IPS-20b (cell line): Measurements from ENCODE around the gene ENPP7.

Experiments
- H3K27ac ChIP-seq: one replicate; pipeline ENCODE4 v1.5.1; 2013; ENCODE audit warnings: low read length
- H3K27me3 ChIP-seq: 2 replicates; pipeline ENCODE4 v1.6.1; 2013; ENCODE audit warnings: mild to moderate bottlenecking, low read length, inconsistent platforms; ENCODE audit not compliant: insufficient read depth
- H3K36me3 ChIP-seq: 2 replicates; pipeline ENCODE4 v1.6.1; 2013; ENCODE audit warnings: low read depth, mild to moderate bottlenecking, inconsistent platforms, low read length, moderate library complexity; ENCODE audit not compliant: insufficient read depth
- H3K4me1 ChIP-seq: 2 replicates; pipeline ENCODE4 v1.6.1; 2013; ENCODE audit warnings: mild to moderate bottlenecking, control low read depth, inconsistent platforms, low read length, moderate library complexity; ENCODE audit not compliant: insufficient read depth
- H3K4me3 ChIP-seq: 2 replicates; pipeline ENCODE4 v1.5.1; 2013; ENCODE audit warnings: mild to moderate bottlenecking, low read length, inconsistent platforms
- H3K9ac ChIP-seq: 2 replicates; pipeline ENCODE4 v1.6.1; 2013; ENCODE audit warnings: low read depth, mild to moderate bottlenecking, inconsistent platforms, low read length, moderate library complexity
- H3K9me3 ChIP-seq: 2 replicates; pipeline ENCODE4 v1.6.1; 2013; ENCODE audit warnings: mild to moderate bottlenecking, low read depth, low read length, inconsistent platforms; ENCODE audit not compliant: insufficient read depth

Gene ENPP7

DNA sequence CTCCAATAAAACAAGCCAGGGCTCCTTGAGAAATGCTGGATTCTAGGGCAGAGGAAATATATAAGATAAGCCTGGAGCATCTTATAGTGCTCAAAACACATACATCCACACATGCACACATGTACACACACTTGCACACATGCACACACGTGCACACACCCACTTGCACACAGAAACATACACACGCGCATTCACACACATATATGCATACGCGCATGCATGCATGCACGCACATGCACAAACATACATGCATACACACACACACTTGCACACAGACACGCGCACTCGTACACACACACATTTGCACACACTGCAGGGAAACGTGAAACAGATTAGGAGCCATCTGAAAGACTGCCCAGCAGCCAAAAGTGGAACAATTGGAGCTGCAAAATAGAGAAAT lies 8.0 kb upstream of the ENPP7 start:
- no peaks in the 10 kb centered on the region for H3K36me3 ChIP-seq
- no peak overlapping the region for H3K9ac ChIP-seq
- no peaks in the 10 kb centered on the region for H3K4me1 ChIP-seq

GRCh38 chr17:79728169-79728907 lies 2.4 kb upstream of the ENPP7 start:
- H3K27me3 ChIP-seq, result no peaks in the 10 kb centered on the region
- no peak overlapping the region for H3K9ac ChIP-seq
- no peaks in the 10 kb centered on the region for H3K4me1 ChIP-seq
- peak overlapping the region; percentile 21; the same call in 1 of the 2 replicates for H3K4me3 ChIP-seq
- no peaks in the 10 kb centered on the region for H3K36me3 ChIP-seq
- no peak overlapping the region for H3K27ac ChIP-seq
- no peaks in the 10 kb centered on the region for H3K9me3 ChIP-seq

More for the DNA sequence above, 8.0 kb upstream of the ENPP7 start:
- no peak overlapping the region for H3K27ac ChIP-seq
- H3K4me3 ChIP-seq, result no peak overlapping the region
- H3K27me3 ChIP-seq, result no peaks in the 10 kb centered on the region
- H3K9me3 ChIP-seq, result no peaks in the 10 kb centered on the region

- Histone ChIP-seq H3K27ac (no peak overlapping the region), H3K4me1 (no peaks in the 10 kb centered on the region), H3K36me3 (no peaks in the 10 kb centered on the region), H3K27me3 (no peaks in the 10 kb centered on the region), H3K9ac (no peak overlapping the region), H3K4me3 (0 out of 2 replicates have a peak overlapping the region, but pooled peaks have one; percentile 21), H3K9me3 (no peaks in the 10 kb centered on the region)
Observed at GRCh38 chr17:79728908-79729471, 1.8 kb upstream of the ENPP7 start.

DNA sequence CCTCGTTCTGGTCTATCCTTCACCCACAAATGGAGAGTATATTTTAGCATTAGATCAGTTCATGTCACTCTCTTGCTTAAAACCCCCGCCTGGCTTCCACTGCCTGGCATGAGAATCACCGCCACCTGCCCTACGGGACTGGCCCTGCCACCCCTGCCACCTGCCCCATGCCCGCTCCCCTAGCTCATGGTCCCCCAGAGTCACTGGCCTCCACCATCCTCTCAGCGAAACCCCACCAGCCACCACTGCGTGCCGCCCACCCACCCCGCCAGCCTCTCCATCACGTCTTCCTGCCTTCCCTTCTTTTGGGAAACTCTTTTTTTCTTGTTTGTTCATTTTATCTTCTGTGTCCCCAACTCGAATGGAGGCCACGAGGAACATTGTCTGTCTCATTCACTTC lies 982 bp upstream of the ENPP7 start:
- Histone ChIP-seq H3K9me3 (no peaks in the 10 kb centered on the region), H3K27ac (no peak overlapping the region), H3K27me3 (no peaks in the 10 kb centered on the region), H3K4me1 (no peaks in the 10 kb centered on the region), H3K4me3 (no peak overlapping the region), H3K9ac (no peak overlapping the region), H3K36me3 (no peaks in the 10 kb centered on the region)

DNA sequence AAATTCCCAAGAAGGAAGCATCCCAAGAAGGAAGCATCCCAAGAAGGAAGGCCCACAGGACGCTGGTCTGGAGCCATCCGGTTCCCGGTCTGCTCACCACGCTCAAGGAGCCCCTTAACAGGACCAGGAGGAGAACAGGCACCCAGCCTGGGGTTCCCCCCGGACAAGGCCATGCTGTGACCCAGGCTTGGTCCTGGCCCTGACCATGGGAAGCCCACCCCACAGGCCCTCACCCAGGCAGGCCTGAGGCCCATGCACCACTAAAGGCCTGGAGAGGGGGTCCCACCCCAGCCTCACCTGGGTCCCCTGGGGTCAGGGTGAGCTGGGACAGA lies 340 bp upstream of the ENPP7 start:
- H3K27me3 ChIP-seq, result no peaks in the 10 kb centered on the region
- H3K4me3 ChIP-seq, result no peak overlapping the region
- H3K27ac ChIP-seq, result no peak overlapping the region
- H3K36me3 ChIP-seq, result no peaks in the 10 kb centered on the region
- H3K4me1 ChIP-seq, result no peaks in the 10 kb centered on the region
- H3K9me3 ChIP-seq, result no peaks in the 10 kb centered on the region
- H3K9ac ChIP-seq, result no peak overlapping the region

GRCh38 chr17:79732254-79732653 lies 1.5 kb downstream of the ENPP7 start:
- Histone ChIP-seq H3K4me3 (no peak overlapping the region), H3K27ac (no peak overlapping the region), H3K36me3 (no peaks in the 10 kb centered on the region), H3K4me1 (no peaks in the 10 kb centered on the region), H3K9ac (no peak overlapping the region), H3K27me3 (no peaks in the 10 kb centered on the region), H3K9me3 (no peaks in the 10 kb centered on the region)

- Histone ChIP-seq H3K9ac (no peak overlapping the region), H3K9me3 (no peaks in the 10 kb centered on the region), H3K27me3 (no peaks in the 10 kb centered on the region), H3K4me1 (no peaks in the 10 kb centered on the region), H3K27ac (no peak overlapping the region), H3K4me3 (no peak overlapping the region), H3K36me3 (no peaks in the 10 kb centered on the region)
Observed at GRCh38 chr17:79732804-79733691, 2.3 kb downstream of the ENPP7 start.

DNA sequence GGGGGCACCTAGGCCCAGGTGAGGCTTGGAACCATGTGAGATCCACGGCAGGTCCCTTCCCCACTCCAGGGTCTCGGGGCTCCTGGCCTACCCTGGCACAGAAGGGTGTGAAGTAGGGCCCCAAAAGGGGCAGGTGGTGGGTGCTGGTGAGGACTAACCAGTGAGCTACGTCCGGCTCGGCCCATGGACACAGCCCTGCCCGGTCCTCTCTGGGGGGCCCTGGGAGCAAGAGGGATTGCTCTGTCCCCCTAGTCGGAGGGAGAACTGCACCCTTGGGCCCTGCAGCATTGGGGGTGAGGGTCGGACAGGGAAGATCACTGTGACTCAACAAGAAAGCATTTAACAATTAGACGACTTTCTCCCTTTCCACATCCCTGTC lies 2.9 kb downstream of the ENPP7 start:
- Histone ChIP-seq H3K9ac (no peak overlapping the region), H3K9me3 (no peaks in the 10 kb centered on the region), H3K4me3 (no peak overlapping the region), H3K27me3 (peaks cover 2% of the 10 kb centered on the region; the same call in 1 of the 2 replicates), H3K27ac (no peak overlapping the region), H3K4me1 (no peaks in the 10 kb centered on the region), H3K36me3 (no peaks in the 10 kb centered on the region)

GRCh38 chr17:79735096-79735495 lies 4.4 kb downstream of the ENPP7 start:
- no peak overlapping the region for H3K4me3 ChIP-seq
- H3K36me3 ChIP-seq, result no peaks in the 10 kb centered on the region
- no peaks in the 10 kb centered on the region for H3K4me1 ChIP-seq
- no peak overlapping the region for H3K9ac ChIP-seq
- H3K9me3 ChIP-seq, result no peaks in the 10 kb centered on the region
- peaks cover 16% of the 10 kb centered on the region for H3K27me3 ChIP-seq
- H3K27ac ChIP-seq, result no peak overlapping the region

DNA sequence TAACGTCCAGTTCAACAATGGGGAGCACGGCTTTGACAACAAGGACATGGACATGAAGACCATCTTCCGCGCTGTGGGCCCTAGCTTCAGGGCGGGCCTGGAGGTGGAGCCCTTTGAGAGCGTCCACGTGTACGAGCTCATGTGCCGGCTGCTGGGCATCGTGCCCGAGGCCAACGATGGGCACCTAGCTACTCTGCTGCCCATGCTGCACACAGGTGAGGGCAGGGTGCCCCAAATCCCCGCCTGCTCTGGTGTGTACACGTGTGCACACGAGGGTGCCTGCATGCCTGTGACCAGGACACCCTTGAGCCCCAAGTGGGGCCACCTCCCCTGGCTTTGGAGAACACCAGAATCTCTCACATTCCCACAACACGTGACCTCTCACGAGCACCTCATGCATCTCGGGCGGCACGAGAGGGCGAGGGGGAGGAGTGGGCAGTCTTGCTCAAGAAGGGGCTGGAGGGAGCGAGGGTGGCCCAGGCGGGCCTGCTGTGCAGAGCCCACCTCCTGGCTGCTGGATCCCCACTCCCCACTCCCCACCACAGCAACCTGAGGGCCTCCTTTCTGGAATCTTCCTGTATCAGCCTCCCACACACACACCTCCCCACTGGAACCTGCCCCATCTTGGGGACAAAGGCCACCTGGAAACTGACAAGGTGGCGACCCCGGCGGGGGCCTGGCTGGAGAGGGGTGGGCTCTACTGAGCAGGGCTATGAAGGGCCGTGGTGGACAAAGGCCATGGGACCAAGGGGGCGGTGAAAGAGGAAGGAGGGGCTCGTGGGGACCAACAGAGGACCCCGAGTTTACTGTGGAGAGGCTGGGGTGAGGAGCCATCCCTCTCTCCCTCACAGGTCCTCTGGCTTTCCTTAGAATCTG lies 6.5 kb downstream of the ENPP7 start:
- no peaks in the 10 kb centered on the region for H3K4me1 ChIP-seq
- H3K27me3 ChIP-seq, result peaks cover 31% of the 10 kb centered on the region
- H3K9ac ChIP-seq, result no peak overlapping the region
- H3K9me3 ChIP-seq, result no peaks in the 10 kb centered on the region
- no peaks in the 10 kb centered on the region for H3K36me3 ChIP-seq
- H3K27ac ChIP-seq, result no peak overlapping the region
- H3K4me3 ChIP-seq, result no peak overlapping the region

DNA sequence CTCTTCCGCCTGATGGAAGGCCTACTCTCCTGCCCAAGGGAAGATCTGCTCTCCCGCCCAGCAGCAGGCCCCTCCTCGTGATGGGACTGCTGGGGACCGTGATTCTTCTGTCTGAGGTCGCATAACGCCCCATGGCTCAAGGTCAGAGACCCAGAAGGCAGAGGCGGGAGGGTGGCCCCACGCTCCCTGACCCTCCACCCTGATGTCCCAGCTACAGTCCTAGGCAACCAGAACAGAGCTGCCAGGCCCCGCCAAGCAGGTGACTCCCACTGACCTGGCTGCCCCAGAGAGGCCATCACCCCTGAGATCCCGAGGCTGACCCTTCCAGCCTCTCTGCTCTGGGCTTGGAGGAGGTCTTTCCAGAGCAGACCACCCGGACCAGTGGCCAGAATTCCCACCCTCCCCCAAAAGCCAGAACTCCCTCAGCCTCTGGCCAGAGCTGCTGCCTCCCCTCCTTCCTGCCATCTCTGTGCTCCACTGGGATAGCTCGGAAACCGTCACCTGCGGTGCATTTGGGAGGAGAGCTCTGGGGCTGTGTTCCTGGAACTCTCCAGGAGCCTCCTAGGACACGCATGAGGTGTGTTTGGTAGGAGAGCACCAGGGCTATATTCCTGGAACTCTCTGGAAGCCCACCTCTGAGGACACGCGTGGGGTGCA lies 7.3 kb downstream of the ENPP7 start:
- Histone ChIP-seq H3K4me1 (no peaks in the 10 kb centered on the region), H3K27ac (no peak overlapping the region), H3K9ac (no peak overlapping the region), H3K27me3 (peaks cover 39% of the 10 kb centered on the region), H3K36me3 (no peaks in the 10 kb centered on the region), H3K9me3 (no peaks in the 10 kb centered on the region), H3K4me3 (no peak overlapping the region)
